LNCAP (cell line): ENCODE data around the gene USF2.

Experiments used
- TF ChIP-seq, protein P1 (sequence below): fragments of 450-650 bp; IDR thresholded peaks from 2 replicates; pipeline ENCODE4 v1.5.1; 2017; ENCODE audit warnings: mild to moderate bottlenecking

USF2 gene

DNA sequence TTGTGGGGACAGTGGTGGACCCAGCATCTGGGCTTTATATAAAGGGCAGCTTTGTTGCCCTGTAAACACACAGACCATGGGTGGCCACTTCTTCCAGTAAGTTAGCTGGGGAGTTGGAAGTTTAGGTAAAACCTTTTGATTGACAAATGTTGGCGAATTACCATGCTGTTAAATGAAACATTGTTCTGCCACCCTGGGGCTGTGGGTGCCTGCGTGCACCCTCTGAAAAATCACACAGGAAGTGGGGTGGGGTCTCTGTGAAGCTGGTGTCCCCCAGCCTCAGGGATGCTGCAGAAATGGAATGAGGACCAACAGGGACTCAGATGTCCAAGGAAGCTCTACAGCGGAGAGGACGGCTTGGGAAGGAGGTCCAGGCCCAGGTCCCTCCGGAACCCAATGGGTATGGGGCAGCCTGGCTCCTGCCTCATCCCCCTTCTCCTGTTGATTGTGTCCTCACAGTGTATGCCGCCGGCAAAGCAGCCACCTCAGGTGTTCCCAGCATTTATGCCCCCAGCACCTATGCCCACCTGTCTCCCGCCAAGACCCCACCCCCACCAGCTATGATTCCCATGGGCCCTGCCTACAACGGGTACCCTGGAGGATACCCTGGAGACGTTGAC is 2.8 kb upstream of the USF2 start:
- TF ChIP-seq, protein P1, sequence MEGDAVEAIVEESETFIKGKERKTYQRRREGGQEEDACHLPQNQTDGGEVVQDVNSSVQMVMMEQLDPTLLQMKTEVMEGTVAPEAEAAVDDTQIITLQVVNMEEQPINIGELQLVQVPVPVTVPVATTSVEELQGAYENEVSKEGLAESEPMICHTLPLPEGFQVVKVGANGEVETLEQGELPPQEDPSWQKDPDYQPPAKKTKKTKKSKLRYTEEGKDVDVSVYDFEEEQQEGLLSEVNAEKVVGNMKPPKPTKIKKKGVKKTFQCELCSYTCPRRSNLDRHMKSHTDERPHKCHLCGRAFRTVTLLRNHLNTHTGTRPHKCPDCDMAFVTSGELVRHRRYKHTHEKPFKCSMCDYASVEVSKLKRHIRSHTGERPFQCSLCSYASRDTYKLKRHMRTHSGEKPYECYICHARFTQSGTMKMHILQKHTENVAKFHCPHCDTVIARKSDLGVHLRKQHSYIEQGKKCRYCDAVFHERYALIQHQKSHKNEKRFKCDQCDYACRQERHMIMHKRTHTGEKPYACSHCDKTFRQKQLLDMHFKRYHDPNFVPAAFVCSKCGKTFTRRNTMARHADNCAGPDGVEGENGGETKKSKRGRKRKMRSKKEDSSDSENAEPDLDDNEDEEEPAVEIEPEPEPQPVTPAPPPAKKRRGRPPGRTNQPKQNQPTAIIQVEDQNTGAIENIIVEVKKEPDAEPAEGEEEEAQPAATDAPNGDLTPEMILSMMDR: no peak

DNA sequence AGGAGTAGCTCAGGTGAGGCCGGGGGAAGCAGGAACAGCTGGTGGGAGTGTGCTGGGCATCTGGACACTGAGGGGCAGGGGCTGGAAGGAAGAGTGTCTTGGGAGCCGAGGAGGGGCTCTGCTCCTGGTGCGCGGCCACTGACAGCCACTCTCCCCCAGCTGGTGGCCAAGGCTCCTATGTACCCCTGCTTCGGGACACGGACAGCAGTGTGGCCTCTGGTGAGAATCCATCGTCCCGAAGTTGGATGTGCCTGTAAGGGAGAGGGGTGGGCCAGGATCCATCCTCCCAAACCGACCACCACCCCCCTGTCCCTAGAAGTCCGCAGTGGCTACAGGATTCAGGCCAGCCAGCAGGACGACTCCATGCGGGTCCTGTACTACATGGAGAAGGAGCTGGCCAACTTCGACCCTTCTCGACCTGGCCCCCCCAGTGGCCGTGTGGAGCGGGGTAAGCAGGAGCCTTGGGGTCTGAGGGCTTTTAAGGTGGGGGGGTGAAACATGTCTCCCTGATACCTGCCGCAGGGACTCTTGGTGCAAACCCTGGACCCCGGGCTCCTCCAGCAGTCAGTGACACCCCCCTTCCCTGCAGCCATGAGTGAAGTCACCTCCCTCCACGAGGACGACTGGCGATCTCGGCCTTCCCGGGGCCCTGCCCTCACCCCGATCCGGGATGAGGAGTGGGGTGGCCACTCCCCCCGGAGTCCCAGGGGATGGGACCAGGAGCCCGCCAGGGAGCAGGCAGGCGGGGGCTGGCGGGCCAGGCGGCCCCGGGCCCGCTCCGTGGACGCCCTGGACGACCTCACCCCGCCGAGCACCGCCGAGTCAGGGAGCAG is 2.0 kb upstream of the USF2 start:
- TF ChIP-seq, protein P1: no peak

DNA sequence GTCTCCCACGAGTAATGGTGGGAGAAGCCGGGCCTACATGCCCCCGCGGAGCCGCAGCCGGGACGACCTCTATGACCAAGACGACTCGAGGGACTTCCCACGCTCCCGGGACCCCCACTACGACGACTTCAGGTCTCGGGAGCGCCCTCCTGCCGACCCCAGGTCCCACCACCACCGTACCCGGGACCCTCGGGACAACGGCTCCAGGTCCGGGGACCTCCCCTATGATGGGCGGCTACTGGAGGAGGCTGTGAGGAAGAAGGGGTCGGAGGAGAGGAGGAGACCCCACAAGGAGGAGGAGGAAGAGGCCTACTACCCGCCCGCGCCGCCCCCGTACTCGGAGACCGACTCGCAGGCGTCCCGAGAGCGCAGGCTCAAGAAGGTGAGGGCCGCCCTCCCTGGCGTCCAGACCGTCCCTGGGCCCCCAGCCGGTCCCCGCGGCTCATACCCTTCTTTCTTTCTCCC is 1.4 kb upstream of the USF2 start:
- TF ChIP-seq, protein P1: no peak

DNA sequence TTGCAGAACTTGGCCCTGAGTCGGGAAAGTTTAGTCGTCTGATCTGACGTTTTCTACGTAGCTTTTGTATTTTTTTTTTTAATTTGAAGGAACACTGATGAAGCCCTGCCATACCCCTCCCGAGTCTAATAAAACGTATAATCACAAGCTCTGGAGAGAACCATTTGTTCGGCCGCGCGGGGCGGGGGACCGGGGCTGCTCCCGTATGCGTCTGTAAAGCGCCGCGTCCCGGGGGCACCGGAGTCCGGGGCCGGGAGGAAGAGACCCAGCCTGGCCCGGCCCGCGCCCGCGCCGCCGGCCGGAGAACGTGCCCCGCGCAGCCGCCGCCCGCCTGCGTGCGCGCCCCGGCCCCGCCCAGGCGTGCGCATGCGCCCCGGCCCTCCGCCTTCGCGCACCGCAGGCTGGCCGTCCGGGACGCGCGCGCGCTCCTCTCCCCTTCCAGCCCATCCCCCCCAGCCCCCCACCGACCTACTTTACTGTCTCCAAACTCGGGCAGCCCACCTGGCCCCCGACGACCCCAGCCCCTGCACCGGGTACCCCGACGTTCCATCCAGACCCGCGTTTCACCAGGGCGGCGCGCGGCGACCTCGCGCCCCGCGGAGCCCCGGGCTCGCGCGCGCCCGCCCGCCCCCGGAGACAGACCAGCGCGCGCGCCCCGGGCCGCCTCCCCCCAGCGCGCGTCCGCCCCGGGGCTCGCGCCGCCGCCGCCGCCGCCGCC is 785 bp upstream of the USF2 start:
- TF ChIP-seq, protein P1: no peak

DNA sequence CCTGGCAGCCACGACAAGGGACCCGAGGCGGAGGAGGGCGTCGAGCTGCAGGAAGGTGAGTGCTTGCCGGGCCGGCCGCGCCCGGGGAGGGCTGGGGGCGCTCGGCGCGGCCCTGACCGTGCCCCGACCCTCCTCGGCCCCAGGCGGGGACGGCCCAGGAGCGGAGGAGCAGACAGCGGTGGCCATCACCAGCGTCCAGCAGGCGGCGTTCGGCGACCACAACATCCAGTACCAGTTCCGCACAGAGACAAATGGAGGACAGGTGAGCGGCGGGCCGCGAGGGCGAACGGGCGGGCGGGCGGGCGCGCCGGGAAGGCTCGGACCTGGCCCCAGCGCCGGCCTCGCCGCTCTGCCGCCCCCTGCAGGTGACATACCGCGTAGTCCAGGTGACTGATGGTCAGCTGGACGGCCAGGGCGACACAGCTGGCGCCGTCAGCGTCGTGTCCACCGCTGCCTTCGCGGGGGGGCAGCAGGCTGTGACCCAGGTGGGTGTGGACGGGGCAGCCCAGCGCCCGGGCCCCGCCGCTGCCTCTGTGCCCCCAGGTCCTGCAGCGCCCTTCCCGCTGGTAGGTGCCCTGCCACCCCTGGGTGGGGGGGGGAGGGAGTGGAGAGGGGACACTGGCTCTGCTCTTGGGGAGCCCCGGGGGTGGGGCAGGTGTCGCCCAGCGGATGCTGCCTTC is 816 bp downstream of the USF2 start:
- TF ChIP-seq, protein P1: peak; percentile 83

DNA sequence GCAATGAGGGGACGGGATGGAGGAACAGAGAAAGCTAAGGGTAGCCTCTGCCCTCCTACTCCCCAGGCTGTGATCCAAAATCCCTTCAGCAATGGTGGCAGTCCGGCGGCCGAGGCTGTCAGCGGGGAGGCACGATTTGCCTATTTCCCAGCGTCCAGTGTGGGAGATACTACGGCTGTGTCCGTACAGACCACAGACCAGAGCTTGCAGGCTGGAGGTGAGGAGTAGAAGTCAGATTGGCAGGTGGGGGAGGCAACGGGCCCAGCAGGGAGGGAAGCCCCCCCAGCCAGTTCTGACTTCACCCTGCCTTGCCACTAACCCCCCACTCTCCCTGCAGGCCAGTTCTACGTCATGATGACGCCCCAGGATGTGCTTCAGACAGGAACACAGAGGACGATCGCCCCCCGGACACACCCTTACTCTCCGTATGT is 1.6 kb downstream of the USF2 start:
- TF ChIP-seq, protein P1: no peak

DNA sequence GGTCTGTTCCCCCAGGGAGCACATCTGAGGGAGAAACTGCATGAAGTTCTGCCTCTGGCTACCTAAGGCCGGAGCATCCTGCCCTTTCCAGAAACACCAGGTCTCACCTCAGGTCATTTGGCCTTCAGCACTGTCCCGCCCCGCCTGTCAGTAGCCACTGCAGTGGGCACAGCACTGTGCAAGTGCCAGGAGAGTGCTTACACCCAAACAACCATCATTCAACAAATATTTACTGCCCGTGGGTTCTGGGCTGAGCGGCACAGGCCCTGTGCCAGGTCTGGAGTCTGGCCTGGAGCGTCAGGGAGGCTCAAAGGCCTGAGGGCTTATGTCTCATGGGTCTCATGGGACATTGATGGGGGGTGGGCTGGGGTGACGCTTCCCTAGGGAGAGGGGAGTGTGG is 2.8 kb downstream of the USF2 start:
- TF ChIP-seq, protein P1: no peak
